HepG2 (cell line): ENCODE results near the gene DAAM1. TPM values are rescaled to one million over a fixed set of nuclear protein-coding genes. Genes with fewer than 3 reads are reported as not detected.

Experiments used
- HMG20B ChIP-seq: conservative IDR thresholded peaks from 2 replicates; pipeline ENCODE4 v1.6.1; 2016; ENCODE audit warnings: missing genetic modification reagents, missing compliant biosample characterization
- HOXD1 ChIP-seq: sonication (generic); formaldehyde crosslinking; IDR thresholded peaks from 2 replicates; pipeline ENCODE4 v1.5.0; 2020; ENCODE audit warnings: missing genetic modification reagents
- RCOR2 ChIP-seq: IDR thresholded peaks from 2 replicates; pipeline ENCODE4 v1.6.1; 2016; ENCODE audit warnings: missing biosample characterization, missing genetic modification reagents
- SALL1 ChIP-seq: sonication (generic); formaldehyde crosslinking; IDR thresholded peaks from 2 replicates; pipeline ENCODE4 v1.8.0; 2022; ENCODE audit warnings: mild to moderate bottlenecking, missing genetic modification reagents
- SMAD9 ChIP-seq: sonication (generic); formaldehyde crosslinking; IDR thresholded peaks from 2 replicates; pipeline ENCODE4 v1.5.1; 2020; ENCODE audit warnings: mild to moderate bottlenecking, missing genetic modification reagents
- ZBTB20 ChIP-seq: sonication (generic); formaldehyde crosslinking; IDR thresholded peaks from 2 replicates; pipeline ENCODE4 v1.8.1; 2023; ENCODE audit warnings: missing genetic modification reagents, low read depth, mild to moderate bottlenecking, borderline replicate concordance
- ZNF10 ChIP-seq: sonication (generic); formaldehyde crosslinking; IDR thresholded peaks from 2 replicates; pipeline ENCODE4 v1.4.0; 2020; ENCODE audit warnings: mild to moderate bottlenecking, low read depth, missing genetic modification reagents, borderline replicate concordance
- ZNF329 ChIP-seq: sonication (generic); formaldehyde crosslinking; IDR thresholded peaks from 2 replicates; pipeline ENCODE4 v1.9.0; 2021; ENCODE audit warnings: low read depth, mild to moderate bottlenecking, missing genetic modification reagents
- ZNF354B ChIP-seq: sonication (generic); formaldehyde crosslinking; IDR thresholded peaks from 2 replicates; pipeline ENCODE4 v1.8.0; 2022; ENCODE audit warnings: mild to moderate bottlenecking, missing genetic modification reagents
- polyA plus RNA-seq, 8 experiments: library from polyadenylated mRNA; depleted of rRNA in 3 of 8; stranded (reverse) in 7 of 8; unstranded in 1 of 8; fragments of >200 nt; fragmentation: Illumina TruSeq in 4 of 8; extraction: Trizol in 4 of 8; gene quantifications; 2 replicates each; pipeline versions ENCODE4 v1.2.1 to v1.2.3, GENCODE V29; 2011 to 2016; ENCODE audit warnings: low read depth in 4 of 8, missing spikeins in 1 of 8, mixed read lengths in 1 of 8; ENCODE audit not compliant: insufficient read depth in 1 of 8
- total RNA-seq, 5 experiments: library from RNA; depleted of rRNA; stranded (reverse); fragments of >200 nt; fragmentation: Illumina TruSeq; extraction: Trizol; gene quantifications; 2 replicates each; pipeline ENCODE4 v1.2.3, GENCODE V29; 2016; ENCODE audit warnings: low read depth in 1 of 5
- TF ChIP-seq, protein P1 (sequence below): sonication (generic); formaldehyde crosslinking; IDR thresholded peaks from 2 replicates; pipeline ENCODE4 v1.4.0; 2020; ENCODE audit warnings: mild to moderate bottlenecking, missing genetic modification reagents
- TF ChIP-seq, protein P2 (sequence below): sonication (generic); formaldehyde crosslinking; IDR thresholded peaks from 2 replicates; pipeline ENCODE4 v1.4.0; 2020; ENCODE audit warnings: missing genetic modification reagents, borderline replicate concordance
- TF ChIP-seq, protein P3 (sequence below): sonication (generic); formaldehyde crosslinking; IDR thresholded peaks from 2 replicates; pipeline ENCODE4 v1.5.0; 2020; ENCODE audit warnings: missing genetic modification reagents
- TF ChIP-seq, protein P4 (sequence below): sonication (generic); formaldehyde crosslinking; IDR thresholded peaks from 2 replicates; pipeline ENCODE4 v1.5.0; 2020; ENCODE audit warnings: mild to moderate bottlenecking, missing genetic modification reagents
- TF ChIP-seq, protein P5 (sequence below): sonication (generic); formaldehyde crosslinking; IDR thresholded peaks from 2 replicates; pipeline ENCODE4 v1.5.1; 2020; ENCODE audit warnings: mild to moderate bottlenecking, missing genetic modification reagents, borderline replicate concordance
- TF ChIP-seq, protein P6 (sequence below): IDR thresholded peaks from 2 replicates; pipeline ENCODE4 v1.6.1; 2016; ENCODE audit warnings: mild to moderate bottlenecking
- TF ChIP-seq, protein P7 (sequence below): sonication (generic); formaldehyde crosslinking; IDR thresholded peaks from 2 replicates; pipeline ENCODE4 v1.4.0; 2020; ENCODE audit warnings: missing genetic modification reagents
- TF ChIP-seq, protein P8 (sequence below): sonication (generic); formaldehyde crosslinking; IDR thresholded peaks from 2 replicates; pipeline ENCODE4 v1.9.0; 2021; ENCODE audit warnings: missing genetic modification reagents, borderline replicate concordance

The DAAM1 gene
- total and polyA plus RNA-seq, 2 of the 13 experiments (the other 11 are each of a cell fraction or from before 2014, with no cell fraction given) = 10.9 to 24.5 TPM

DNA sequence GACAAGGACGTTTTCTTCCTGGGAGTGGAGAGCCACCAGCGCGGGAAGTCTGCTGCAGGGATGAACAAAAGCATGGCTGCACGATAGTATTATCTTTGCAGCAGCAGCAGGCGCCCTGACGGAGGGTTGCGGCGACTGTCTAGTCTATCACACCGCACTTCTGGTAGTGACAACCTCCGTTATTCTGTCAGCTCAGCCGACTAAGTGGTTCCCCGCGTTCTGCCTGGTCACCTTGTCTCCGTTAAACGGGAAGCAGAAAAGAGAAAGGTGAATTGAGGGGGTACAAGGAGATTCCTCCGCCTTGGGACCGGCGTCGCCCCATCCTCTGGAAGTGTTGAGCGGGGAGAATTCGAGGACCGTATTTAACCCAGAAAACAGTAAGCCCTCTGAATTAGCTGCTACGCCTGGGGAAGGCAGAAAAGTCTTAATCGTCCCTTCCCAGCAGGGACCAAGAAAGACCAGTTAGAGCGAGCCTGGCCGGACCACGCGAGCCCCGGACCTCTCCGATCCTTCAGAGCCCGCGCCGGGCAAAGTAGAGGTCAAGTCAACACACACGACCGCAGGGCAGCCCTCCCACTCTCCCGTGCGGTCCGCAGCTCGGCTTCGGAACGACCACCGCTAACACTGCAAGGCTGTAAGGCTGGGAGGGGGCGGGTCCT lies 536 bp upstream of the DAAM1 start (continued):
- TF ChIP-seq, protein P1, sequence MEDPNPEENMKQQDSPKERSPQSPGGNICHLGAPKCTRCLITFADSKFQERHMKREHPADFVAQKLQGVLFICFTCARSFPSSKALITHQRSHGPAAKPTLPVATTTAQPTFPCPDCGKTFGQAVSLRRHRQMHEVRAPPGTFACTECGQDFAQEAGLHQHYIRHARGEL = no peak
- TF ChIP-seq HOXD1 (CRISPR knock-in tag) (no peak), ZNF10 (CRISPR knock-in tag) (no peak), ZBTB20 (no peak), SALL1 (no peak), ZNF329 (CRISPR knock-in tag) (no peak), RCOR2 (no peak; the same call in 1 of the 2 replicates), SMAD9 (CRISPR knock-in tag) (no peak), ZNF354B (CRISPR knock-in tag) (no peak), HMG20B (CRISPR knock-in tag) (no peak)
- TF ChIP-seq, protein P2, sequence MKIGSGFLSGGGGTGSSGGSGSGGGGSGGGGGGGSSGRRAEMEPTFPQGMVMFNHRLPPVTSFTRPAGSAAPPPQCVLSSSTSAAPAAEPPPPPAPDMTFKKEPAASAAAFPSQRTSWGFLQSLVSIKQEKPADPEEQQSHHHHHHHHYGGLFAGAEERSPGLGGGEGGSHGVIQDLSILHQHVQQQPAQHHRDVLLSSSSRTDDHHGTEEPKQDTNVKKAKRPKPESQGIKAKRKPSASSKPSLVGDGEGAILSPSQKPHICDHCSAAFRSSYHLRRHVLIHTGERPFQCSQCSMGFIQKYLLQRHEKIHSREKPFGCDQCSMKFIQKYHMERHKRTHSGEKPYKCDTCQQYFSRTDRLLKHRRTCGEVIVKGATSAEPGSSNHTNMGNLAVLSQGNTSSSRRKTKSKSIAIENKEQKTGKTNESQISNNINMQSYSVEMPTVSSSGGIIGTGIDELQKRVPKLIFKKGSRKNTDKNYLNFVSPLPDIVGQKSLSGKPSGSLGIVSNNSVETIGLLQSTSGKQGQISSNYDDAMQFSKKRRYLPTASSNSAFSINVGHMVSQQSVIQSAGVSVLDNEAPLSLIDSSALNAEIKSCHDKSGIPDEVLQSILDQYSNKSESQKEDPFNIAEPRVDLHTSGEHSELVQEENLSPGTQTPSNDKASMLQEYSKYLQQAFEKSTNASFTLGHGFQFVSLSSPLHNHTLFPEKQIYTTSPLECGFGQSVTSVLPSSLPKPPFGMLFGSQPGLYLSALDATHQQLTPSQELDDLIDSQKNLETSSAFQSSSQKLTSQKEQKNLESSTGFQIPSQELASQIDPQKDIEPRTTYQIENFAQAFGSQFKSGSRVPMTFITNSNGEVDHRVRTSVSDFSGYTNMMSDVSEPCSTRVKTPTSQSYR (CRISPR knock-in tag) = no peak
- TF ChIP-seq, protein P3, sequence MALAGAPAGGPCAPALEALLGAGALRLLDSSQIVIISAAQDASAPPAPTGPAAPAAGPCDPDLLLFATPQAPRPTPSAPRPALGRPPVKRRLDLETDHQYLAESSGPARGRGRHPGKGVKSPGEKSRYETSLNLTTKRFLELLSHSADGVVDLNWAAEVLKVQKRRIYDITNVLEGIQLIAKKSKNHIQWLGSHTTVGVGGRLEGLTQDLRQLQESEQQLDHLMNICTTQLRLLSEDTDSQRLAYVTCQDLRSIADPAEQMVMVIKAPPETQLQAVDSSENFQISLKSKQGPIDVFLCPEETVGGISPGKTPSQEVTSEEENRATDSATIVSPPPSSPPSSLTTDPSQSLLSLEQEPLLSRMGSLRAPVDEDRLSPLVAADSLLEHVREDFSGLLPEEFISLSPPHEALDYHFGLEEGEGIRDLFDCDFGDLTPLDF = peak; percentile 3; the same call in 1 of the 2 replicates
- TF ChIP-seq, protein P4, sequence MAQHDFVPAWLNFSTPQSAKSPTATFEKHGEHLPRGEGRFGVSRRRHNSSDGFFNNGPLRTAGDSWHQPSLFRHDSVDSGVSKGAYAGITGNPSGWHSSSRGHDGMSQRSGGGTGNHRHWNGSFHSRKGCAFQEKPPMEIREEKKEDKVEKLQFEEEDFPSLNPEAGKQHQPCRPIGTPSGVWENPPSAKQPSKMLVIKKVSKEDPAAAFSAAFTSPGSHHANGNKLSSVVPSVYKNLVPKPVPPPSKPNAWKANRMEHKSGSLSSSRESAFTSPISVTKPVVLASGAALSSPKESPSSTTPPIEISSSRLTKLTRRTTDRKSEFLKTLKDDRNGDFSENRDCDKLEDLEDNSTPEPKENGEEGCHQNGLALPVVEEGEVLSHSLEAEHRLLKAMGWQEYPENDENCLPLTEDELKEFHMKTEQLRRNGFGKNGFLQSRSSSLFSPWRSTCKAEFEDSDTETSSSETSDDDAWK = no peak
- TF ChIP-seq, protein P5, sequence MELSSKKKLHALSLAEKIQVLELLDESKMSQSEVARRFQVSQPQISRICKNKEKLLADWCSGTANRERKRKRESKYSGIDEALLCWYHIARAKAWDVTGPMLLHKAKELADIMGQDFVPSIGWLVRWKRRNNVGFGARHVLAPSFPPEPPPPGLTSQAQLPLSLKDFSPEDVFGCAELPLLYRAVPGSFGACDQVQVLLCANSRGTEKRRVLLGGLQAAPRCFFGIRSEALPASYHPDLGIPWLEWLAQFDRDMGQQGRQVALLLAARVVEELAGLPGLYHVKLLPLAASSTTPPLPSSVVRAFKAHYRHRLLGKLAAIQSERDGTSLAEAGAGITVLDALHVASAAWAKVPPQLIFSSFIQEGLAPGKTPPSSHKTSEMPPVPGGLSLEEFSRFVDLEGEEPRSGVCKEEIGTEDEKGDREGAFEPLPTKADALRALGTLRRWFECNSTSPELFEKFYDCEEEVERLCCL (CRISPR knock-in tag) = no peak
- TF ChIP-seq, protein P6, sequence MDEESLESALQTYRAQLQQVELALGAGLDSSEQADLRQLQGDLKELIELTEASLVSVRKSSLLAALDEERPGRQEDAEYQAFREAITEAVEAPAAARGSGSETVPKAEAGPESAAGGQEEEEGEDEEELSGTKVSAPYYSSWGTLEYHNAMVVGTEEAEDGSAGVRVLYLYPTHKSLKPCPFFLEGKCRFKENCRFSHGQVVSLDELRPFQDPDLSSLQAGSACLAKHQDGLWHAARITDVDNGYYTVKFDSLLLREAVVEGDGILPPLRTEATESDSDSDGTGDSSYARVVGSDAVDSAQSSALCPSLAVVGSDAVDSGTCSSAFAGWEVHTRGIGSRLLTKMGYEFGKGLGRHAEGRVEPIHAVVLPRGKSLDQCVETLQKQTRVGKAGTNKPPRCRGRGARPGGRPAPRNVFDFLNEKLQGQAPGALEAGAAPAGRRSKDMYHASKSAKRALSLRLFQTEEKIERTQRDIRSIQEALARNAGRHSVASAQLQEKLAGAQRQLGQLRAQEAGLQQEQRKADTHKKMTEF (CRISPR knock-in tag) = no peak
- TF ChIP-seq, protein P7, sequence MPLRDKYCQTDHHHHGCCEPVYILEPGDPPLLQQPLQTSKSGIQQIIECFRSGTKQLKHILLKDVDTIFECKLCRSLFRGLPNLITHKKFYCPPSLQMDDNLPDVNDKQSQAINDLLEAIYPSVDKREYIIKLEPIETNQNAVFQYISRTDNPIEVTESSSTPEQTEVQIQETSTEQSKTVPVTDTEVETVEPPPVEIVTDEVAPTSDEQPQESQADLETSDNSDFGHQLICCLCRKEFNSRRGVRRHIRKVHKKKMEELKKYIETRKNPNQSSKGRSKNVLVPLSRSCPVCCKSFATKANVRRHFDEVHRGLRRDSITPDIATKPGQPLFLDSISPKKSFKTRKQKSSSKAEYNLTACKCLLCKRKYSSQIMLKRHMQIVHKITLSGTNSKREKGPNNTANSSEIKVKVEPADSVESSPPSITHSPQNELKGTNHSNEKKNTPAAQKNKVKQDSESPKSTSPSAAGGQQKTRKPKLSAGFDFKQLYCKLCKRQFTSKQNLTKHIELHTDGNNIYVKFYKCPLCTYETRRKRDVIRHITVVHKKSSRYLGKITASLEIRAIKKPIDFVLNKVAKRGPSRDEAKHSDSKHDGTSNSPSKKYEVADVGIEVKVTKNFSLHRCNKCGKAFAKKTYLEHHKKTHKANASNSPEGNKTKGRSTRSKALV = no peak; the same call in 1 of the 2 replicates
- TF ChIP-seq, protein P8, sequence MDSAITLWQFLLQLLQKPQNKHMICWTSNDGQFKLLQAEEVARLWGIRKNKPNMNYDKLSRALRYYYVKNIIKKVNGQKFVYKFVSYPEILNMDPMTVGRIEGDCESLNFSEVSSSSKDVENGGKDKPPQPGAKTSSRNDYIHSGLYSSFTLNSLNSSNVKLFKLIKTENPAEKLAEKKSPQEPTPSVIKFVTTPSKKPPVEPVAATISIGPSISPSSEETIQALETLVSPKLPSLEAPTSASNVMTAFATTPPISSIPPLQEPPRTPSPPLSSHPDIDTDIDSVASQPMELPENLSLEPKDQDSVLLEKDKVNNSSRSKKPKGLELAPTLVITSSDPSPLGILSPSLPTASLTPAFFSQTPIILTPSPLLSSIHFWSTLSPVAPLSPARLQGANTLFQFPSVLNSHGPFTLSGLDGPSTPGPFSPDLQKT (CRISPR knock-in tag) = no peak
